Tibial nerve (tissue), 4 donors: ENCODE data around the gene DYNLL1.

Source experiments
- EP300 ChIP-seq, 2 donors: sonication (generic); formaldehyde crosslinking; IDR thresholded peaks; one replicate each; pipeline ENCODE4 v1.6.1; 2017; ENCODE audit warnings: antibody characterized with exemption in 2 of 2, mild to moderate bottlenecking in 1 of 2
- POLR2A ChIP-seq, 2 donors: fragments of 450-650 bp; IDR thresholded peaks; one replicate each; pipeline ENCODE4 v1.6.1; 2017; ENCODE audit warnings: antibody characterized with exemption in 2 of 2, mild to moderate bottlenecking in 2 of 2, moderate library complexity in 2 of 2
- TF ChIP-seq, protein P1 (sequence below), 5 experiments: fragments of 200-600 bp in 3 of 5; fragments of 450-650 bp in 2 of 5; sonication (generic) in 3 of 5; IDR thresholded peaks; one replicate each; pipeline ENCODE4 v1.5.1; 2016 to 2019; ENCODE audit warnings: antibody characterized with exemption in 5 of 5, mild to moderate bottlenecking in 3 of 5, moderate library complexity in 2 of 5

DNA sequence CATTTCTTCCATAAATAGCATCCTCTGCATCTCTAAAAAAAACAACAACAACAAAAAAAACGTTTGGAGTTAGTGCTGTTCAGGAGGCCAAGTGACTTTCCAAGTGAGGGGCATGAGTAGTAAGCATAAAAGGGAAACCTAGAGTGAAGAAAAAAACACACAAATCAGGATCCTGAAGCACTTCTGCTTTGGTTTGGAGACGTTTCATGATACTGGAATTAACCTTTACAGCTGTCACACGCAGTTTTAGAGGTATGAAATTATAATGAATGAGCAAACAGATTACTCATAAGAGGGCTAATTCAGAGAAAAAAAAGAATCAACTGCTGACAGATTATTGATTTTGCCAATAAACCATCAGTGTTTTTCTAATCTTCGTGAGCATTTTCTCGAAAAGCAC is 30.2 kb upstream of the DYNLL1 start:
- TF ChIP-seq, protein P1, sequence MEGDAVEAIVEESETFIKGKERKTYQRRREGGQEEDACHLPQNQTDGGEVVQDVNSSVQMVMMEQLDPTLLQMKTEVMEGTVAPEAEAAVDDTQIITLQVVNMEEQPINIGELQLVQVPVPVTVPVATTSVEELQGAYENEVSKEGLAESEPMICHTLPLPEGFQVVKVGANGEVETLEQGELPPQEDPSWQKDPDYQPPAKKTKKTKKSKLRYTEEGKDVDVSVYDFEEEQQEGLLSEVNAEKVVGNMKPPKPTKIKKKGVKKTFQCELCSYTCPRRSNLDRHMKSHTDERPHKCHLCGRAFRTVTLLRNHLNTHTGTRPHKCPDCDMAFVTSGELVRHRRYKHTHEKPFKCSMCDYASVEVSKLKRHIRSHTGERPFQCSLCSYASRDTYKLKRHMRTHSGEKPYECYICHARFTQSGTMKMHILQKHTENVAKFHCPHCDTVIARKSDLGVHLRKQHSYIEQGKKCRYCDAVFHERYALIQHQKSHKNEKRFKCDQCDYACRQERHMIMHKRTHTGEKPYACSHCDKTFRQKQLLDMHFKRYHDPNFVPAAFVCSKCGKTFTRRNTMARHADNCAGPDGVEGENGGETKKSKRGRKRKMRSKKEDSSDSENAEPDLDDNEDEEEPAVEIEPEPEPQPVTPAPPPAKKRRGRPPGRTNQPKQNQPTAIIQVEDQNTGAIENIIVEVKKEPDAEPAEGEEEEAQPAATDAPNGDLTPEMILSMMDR (IDR thresholded peaks at IDR 0.05): no peak
- TF ChIP-seq POLR2A (IDR thresholded peaks at IDR 0.05) (no peak), EP300 (IDR thresholded peaks at IDR 0.05) (no peak)
